PFSK-1 (cell line): ENCODE results near the gene HSD17B14. TPM values are rescaled to one million over a fixed set of nuclear protein-coding genes. Genes with fewer than 3 reads are reported as not detected.

Experiments
- FOXP2 ChIP-seq: optimal IDR thresholded peaks from 2 replicates; pipeline ENCODE3; 2011; ENCODE audit warnings: borderline replicate concordance, control low read depth, inconsistent platforms; ENCODE audit not compliant: insufficient read depth; ENCODE audit errors: extremely low read length, extremely low read depth
- POLR2AphosphoS5 ChIP-seq: IDR thresholded peaks from 2 replicates; pipeline ENCODE4 v1.6.1; 2012; ENCODE audit warnings: low read depth, mild to moderate bottlenecking, control low read depth, low read length, moderate library complexity
- SIN3A ChIP-seq: IDR thresholded peaks from 2 replicates; pipeline ENCODE4 v1.6.1; 2012; ENCODE audit warnings: mild to moderate bottlenecking, low read length, moderate library complexity, borderline replicate concordance; ENCODE audit not compliant: insufficient read depth
- TAF1 ChIP-seq: IDR thresholded peaks from 2 replicates; pipeline ENCODE4 v1.6.1; 2012; ENCODE audit warnings: low read length, control low read depth, borderline replicate concordance; ENCODE audit not compliant: insufficient read depth
- polyA plus RNA-seq: library from polyadenylated mRNA; unstranded; fragments of >200 nt; gene quantifications from one replicate; pipeline ENCODE4 v1.2.1, GENCODE V29; 2012; ENCODE audit warnings: low read depth, missing spikeins; ENCODE audit not compliant: insufficient read length
- TF ChIP-seq, protein P1 (sequence below), 2 experiments: IDR thresholded peaks; 2 replicates each; pipeline versions ENCODE4 v1.6.1 to v1.8.0; 2011 to 2012; ENCODE audit warnings: low read depth in 2 of 2, low read length in 2 of 2, control low read depth in 1 of 2, inconsistent platforms in 1 of 2, mild to moderate bottlenecking in 1 of 2, moderate library complexity in 1 of 2; ENCODE audit not compliant: insufficient read depth in 1 of 2

Gene HSD17B14
- polyA plus RNA-seq, result 69.5 TPM

DNA sequence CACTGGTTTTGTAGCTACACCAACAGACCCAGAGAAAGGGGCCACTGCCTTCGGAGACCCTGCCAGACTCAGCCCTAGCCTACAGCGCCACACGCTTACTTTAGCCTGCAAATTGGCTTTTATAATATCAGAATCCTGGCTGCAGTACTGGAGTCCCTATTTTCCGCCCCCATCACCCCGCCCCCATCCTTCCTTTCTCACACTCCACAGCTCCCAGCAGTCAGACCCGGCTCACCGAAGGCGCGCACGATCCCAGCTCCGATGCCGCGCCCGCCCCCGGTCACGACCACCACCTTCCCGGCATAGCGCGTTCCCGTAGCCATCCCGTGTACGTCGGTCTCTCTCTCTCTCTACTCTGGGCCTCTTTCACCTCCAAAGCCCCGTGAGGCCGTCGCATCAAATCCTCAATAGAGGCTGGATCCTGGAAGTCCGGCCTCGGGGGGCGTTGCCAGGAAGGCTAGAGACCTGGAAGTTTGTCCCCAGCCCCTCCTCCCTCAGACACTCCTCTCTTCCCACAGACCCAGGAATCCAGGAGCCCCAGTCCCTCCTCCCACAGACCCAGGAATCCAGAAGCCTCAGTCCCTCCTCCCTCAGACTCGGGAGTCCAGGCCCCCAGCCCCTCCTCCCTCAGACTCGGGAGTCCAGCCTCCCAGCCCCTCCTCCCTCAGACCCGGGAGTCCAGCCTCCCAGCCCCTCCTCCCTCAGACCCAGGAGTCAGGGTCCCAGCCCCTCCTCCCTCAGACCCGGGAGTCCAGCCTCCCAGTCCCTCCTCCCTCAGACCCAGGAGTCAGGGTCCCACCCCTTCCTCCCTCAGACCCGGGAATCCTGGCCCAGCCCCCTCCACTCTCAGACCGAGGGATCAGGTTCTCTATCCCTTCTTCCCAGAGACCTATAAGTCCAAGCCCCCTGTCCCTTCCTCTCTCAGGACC, at the start of gene HSD17B14:
Gene HSD17B14, minus strand, starts transcription at position 403 of the 929 bp plus-strand sequence. Its CDS starts 80 bp downstream, at position 323.
- TF ChIP-seq TAF1 (no peak), FOXP2 (no peak), SIN3A (no peak), POLR2AphosphoS5 (no peak)
- TF ChIP-seq, protein P1, sequence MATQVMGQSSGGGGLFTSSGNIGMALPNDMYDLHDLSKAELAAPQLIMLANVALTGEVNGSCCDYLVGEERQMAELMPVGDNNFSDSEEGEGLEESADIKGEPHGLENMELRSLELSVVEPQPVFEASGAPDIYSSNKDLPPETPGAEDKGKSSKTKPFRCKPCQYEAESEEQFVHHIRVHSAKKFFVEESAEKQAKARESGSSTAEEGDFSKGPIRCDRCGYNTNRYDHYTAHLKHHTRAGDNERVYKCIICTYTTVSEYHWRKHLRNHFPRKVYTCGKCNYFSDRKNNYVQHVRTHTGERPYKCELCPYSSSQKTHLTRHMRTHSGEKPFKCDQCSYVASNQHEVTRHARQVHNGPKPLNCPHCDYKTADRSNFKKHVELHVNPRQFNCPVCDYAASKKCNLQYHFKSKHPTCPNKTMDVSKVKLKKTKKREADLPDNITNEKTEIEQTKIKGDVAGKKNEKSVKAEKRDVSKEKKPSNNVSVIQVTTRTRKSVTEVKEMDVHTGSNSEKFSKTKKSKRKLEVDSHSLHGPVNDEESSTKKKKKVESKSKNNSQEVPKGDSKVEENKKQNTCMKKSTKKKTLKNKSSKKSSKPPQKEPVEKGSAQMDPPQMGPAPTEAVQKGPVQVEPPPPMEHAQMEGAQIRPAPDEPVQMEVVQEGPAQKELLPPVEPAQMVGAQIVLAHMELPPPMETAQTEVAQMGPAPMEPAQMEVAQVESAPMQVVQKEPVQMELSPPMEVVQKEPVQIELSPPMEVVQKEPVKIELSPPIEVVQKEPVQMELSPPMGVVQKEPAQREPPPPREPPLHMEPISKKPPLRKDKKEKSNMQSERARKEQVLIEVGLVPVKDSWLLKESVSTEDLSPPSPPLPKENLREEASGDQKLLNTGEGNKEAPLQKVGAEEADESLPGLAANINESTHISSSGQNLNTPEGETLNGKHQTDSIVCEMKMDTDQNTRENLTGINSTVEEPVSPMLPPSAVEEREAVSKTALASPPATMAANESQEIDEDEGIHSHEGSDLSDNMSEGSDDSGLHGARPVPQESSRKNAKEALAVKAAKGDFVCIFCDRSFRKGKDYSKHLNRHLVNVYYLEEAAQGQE (IDR thresholded peaks at IDR 0.05; ENCODE audit: insufficient read depth in 1 of 2, low read depth in 2 of 2, low read length in 2 of 2), result no peak

DNA sequence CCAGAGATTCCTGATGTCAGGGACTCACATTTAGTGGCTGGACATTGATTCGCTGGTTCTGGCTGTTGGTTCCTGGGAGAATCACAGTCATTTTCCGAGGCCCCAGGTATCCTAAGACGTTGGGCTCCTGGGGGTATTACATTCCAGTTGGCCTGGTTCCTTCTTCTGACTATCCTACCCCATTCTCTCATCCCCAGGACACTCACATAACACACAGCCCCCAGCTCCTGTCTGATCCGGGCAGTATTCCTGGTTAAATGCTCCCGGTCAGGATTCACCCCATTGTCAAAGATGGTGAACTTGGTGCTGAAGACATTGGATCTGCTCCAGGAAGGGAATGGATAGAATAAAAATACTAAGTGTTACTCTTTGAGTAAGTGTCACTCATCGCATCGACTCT, 47.4 kb upstream of the HSD17B14 start:
- TF ChIP-seq POLR2AphosphoS5, result no peak
- TF ChIP-seq, protein P1 (IDR thresholded peaks at IDR 0.05; ENCODE audit: insufficient read depth in 1 of 2, low read depth in 2 of 2, low read length in 2 of 2), result no peak
- TF ChIP-seq TAF1, result no peak
- no peak for TF ChIP-seq SIN3A
- no peak for TF ChIP-seq FOXP2

DNA sequence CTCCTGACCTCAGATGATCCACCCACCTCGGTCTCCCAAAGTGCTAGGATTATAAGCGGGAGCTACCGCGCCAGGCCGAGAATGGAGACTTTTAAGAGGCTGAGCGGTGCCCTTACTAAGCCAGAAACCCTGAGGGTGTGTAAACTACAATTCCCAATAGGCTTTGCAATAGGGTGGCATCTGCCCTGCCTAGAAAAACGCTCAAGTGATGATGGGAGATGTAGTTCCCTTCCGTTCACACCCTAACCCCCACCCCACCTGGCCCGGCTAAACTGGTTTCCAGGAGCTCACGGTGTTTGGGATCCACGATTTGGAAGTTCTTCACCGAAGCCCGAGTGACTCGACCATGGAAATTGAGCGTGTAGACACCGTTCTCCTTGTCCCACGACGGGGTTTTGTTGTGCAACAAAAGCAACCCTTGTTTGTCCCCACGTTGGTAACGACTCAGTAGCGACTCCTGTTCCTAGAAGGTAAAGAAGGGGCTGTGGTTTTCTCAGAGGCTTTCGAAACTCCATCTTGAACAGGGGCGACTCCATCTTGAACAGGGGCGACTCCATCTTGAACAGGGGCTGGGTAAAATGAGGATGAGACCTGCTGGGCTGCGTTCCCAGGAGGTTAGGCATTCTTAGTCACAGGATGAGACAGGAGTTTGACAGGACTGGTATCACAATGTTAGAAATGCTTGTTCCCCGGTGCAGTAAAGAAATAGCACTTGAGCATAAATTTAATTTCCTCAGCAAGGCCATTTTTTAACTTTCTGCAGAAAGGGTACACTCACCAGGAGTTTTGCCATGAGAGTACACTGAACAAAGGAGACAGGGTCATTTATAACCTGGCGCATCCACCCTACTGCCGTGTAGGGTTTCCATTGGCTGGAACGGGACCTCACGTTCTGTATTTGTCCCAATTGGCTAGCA, 45.7 kb upstream of the HSD17B14 start:
- TF ChIP-seq TAF1 (no peak), FOXP2 (no peak), POLR2AphosphoS5 (no peak), SIN3A (no peak)
- TF ChIP-seq, protein P1 (IDR thresholded peaks at IDR 0.05; ENCODE audit: insufficient read depth in 1 of 2, low read depth in 2 of 2, low read length in 2 of 2), result no peak

DNA sequence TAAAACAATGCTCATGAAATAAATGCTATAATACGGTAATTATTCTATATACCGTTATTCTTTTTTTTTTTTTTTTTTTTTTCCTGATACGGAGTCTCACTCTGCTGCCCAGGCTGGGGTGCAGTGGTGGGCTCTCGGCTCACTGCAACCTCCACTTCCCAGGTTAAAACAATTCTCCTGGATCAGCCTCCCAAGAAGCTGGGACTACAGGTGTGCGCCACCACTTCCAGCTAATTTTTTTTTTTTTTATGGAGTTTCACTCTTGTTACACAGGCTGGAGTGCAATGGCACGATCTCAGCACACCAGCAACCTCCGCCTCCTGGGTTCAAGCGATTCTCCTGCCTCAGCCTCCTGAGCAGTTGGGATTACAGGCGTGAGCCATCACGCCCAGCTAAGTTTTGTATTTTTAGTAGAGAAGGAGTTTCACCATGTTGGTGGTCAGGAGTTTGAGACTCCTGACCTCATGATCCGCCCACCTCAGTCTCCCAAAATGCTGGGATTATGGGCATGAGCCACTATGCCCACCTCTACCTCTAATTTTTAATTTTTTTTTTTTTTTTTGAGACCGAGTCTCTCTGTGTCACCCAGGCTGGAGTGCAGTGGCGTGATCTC, 42.8 kb upstream of the HSD17B14 start:
- no peak for TF ChIP-seq SIN3A
